ENCODE data around the gene FRMD3.
"Not testable (repeated sequence)": the region's sequence is repeated elsewhere in the genome, so short reads cannot be mapped to it uniquely, and the experiment has no call there.

Gene FRMD3

GRCh38 chr9:83359039-83359438 lies 179.2 kb downstream of the FRMD3 start:
- TF ChIP-seq CTCF (IDR thresholded peaks at IDR 0.05) = no peak
- H3K36me3 ChIP-seq = no peaks in the 10 kb centered on the region
- no peak overlapping the region for H3K4me3 ChIP-seq (ENCODE audit: low read depth in 1 of 2, low read length in 1 of 2)
- H3K27ac ChIP-seq = no peak overlapping the region
- H3K27me3 ChIP-seq = no peaks in the 10 kb centered on the region
- H3K9me3 ChIP-seq = no peaks in the 10 kb centered on the region
- no peaks in the 10 kb centered on the region for H3K4me1 ChIP-seq (ENCODE audit: control insufficient read depth in 1 of 2, insufficient read depth in 1 of 2, low read depth in 1 of 2, low read length in 1 of 2)

DNA sequence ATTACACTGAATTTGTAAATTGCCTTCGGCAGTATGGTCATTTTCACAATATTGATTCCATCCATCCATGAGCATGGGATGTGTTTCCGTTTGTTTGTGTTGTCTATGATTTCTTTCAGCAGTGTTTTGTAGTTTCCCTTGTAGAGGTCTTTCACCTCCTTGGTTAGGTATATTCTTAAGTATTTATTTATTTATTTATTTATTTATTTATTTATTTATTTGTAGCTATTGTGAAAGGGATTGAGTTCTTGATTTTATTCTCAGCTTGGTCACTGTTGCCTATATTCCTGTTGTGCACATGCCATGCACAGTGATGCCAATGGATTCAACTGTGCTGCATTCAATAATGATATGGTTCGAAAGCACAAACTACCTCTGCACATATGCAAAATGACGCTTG lies 179.7 kb downstream of the FRMD3 start:
- not testable (repeated sequence) for H3K27me3 ChIP-seq; H3K27ac ChIP-seq; H3K36me3 ChIP-seq; H3K4me3 ChIP-seq (ENCODE audit: low read depth in 1 of 2, low read length in 1 of 2); H3K4me1 ChIP-seq (ENCODE audit: control insufficient read depth in 1 of 2, insufficient read depth in 1 of 2, low read depth in 1 of 2, low read length in 1 of 2); H3K9me3 ChIP-seq

- H3K4me1 ChIP-seq (ENCODE audit: control insufficient read depth in 1 of 2, insufficient read depth in 1 of 2, low read depth in 1 of 2, low read length in 1 of 2) = no peaks in the 10 kb centered on the region
- TF ChIP-seq CTCF (IDR thresholded peaks at IDR 0.05) = no peak
- H3K4me3 ChIP-seq (ENCODE audit: low read depth in 1 of 2, low read length in 1 of 2) = no peak overlapping the region
- no peaks in the 10 kb centered on the region for H3K27me3 ChIP-seq
- no peaks in the 10 kb centered on the region for H3K36me3 ChIP-seq
- H3K9me3 ChIP-seq = no peaks in the 10 kb centered on the region
- no peak overlapping the region for H3K27ac ChIP-seq
Observed at GRCh38 chr9:83355729-83356151, 182.5 kb downstream of the FRMD3 start.

DNA sequence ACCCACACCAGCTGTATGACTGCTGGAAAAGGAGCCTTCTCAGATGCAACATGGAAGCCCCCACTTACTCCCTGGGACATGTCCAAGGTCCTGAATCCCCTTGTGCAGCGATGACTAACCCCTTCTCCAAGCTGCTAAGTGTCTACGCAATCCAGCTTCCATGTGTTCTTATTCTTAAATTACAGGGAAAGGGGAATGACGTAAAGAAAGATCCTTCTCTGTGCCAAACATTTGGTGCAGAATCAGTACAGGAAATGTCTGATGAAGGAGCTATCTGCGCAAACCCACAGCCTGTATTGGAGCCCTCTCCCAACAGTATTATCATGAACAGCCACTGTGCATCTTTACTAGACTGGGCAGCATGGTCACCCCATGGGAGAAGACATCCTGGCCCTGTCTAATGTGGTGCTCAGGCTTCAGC lies 183.2 kb downstream of the FRMD3 start:
- H3K4me1 ChIP-seq (ENCODE audit: control insufficient read depth in 1 of 2, insufficient read depth in 1 of 2, low read depth in 1 of 2, low read length in 1 of 2) = no peaks in the 10 kb centered on the region
- H3K27me3 ChIP-seq = no peaks in the 10 kb centered on the region
- no peak overlapping the region for H3K27ac ChIP-seq
- no peak for TF ChIP-seq CTCF (IDR thresholded peaks at IDR 0.05)
- H3K9me3 ChIP-seq = no peaks in the 10 kb centered on the region
- no peaks in the 10 kb centered on the region for H3K36me3 ChIP-seq
- H3K4me3 ChIP-seq (ENCODE audit: low read depth in 1 of 2, low read length in 1 of 2) = no peak overlapping the region

- Histone ChIP-seq H3K27me3 (no peaks in the 10 kb centered on the region), H3K4me3 (ENCODE audit: low read depth in 1 of 2, low read length in 1 of 2) (no peak overlapping the region), H3K27ac (no peak overlapping the region), H3K36me3 (no peaks in the 10 kb centered on the region), H3K4me1 (ENCODE audit: control insufficient read depth in 1 of 2, insufficient read depth in 1 of 2, low read depth in 1 of 2, low read length in 1 of 2) (peaks cover 0 to 4% of the 10 kb centered on the region in 2 experiments), H3K9me3 (no peaks in the 10 kb centered on the region)
- TF ChIP-seq CTCF (IDR thresholded peaks at IDR 0.05) = no peak
Observed at GRCh38 chr9:83349031-83349430, 189.2 kb downstream of the FRMD3 start.

- Histone ChIP-seq H3K4me3 (ENCODE audit: low read depth in 1 of 2, low read length in 1 of 2) (no peak overlapping the region), H3K9me3 (no peaks in the 10 kb centered on the region), H3K27ac (no peak overlapping the region), H3K4me1 (ENCODE audit: control insufficient read depth in 1 of 2, insufficient read depth in 1 of 2, low read depth in 1 of 2, low read length in 1 of 2) (peaks cover 0 to 4% of the 10 kb centered on the region in 2 experiments), H3K36me3 (peaks cover 7% of the 10 kb centered on the region), H3K27me3 (no peaks in the 10 kb centered on the region)
- no peak for TF ChIP-seq CTCF (IDR thresholded peaks at IDR 0.05)
Observed at GRCh38 chr9:83346655-83347420, 191.4 kb downstream of the FRMD3 start.

Data from neutrophil (primary cell).